GM12878 (cell line): Measurements from ENCODE around the gene TMEM33.

Experiments used
- BHLHE40 ChIP-seq, 2 experiments: fragments of 450-650 bp in 1 of 2; IDR thresholded peaks; 2 replicates each; pipeline ENCODE4 v1.6.1; 2011 to 2017; ENCODE audit warnings: low read depth in 2 of 2, borderline replicate concordance in 1 of 2, improper control_type of control experiment in 1 of 2, low read length in 1 of 2, mild to moderate bottlenecking in 1 of 2
- CBFB ChIP-seq: IDR thresholded peaks from 2 replicates; pipeline ENCODE4 v1.6.1; 2016; ENCODE audit warnings: antibody characterized with exemption, low read depth
- CTCF ChIP-seq, 3 experiments: IDR thresholded peaks in 2 of 3; conservative IDR thresholded peaks in 1 of 3; 2 replicates each; pipeline ENCODE4 v1.5.1; 2011; ENCODE audit warnings: low read depth in 3 of 3, low read length in 3 of 3, mild to moderate bottlenecking in 3 of 3, control low read depth in 2 of 3, moderate library complexity in 2 of 3, inconsistent platforms in 1 of 3, mixed read lengths in 1 of 3; ENCODE audit not compliant: control insufficient read depth in 2 of 3, insufficient read depth in 1 of 3; ENCODE audit errors: extremely low read depth in 1 of 3
- DPF2 ChIP-seq: fragments of 450-650 bp; IDR thresholded peaks from 2 replicates; pipeline ENCODE4 v1.6.1; 2017; ENCODE audit warnings: mild to moderate bottlenecking
- ESRRA ChIP-seq: IDR thresholded peaks from 2 replicates; pipeline ENCODE4 v1.6.1; 2012; ENCODE audit warnings: mild to moderate bottlenecking, low read length, improper control_type of control experiment
- KAT2A ChIP-seq: conservative IDR thresholded peaks from 2 replicates; pipeline ENCODE4 v1.6.1; 2011; ENCODE audit warnings: low read depth, low read length; ENCODE audit not compliant: control insufficient read depth
- SIN3A ChIP-seq: IDR thresholded peaks from 2 replicates; pipeline ENCODE4 v1.6.1; 2012; ENCODE audit warnings: low read depth, low read length, improper control_type of control experiment

DNA sequence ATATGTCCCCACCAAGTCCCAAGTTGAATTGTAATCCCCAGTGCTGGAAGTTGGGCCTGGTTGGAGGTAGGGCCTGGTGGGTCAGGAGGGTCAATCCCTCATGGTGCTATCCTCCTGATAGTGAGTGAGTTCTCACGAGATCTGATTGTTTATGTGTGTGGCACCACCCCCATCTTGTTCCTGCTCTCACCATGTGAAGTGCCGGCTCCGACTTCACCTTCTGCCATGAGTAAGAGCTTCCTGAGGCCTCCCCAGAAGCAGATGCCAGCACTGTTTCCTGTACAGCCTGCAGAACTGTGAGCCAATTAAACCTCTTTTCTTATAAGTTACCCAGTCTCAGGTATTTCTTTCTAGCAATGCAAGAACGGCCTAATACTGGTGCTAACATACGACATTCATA, 22.7 kb upstream of the TMEM33 start:
- TF ChIP-seq CBFB (no peak), CTCF (IDR thresholded peaks at IDR 0.05 in 2 of 3, conservative IDR thresholded peaks at IDR 0.05 in 1 of 3; ENCODE audit: control insufficient read depth in 2 of 3, extremely low read depth in 1 of 3, insufficient read depth in 1 of 3, low read depth in 3 of 3, low read length in 3 of 3) (no peak), BHLHE40 (IDR thresholded peaks at IDR 0.05; ENCODE audit: borderline replicate concordance in 1 of 2, low read depth in 2 of 2, low read length in 1 of 2) (no peak), KAT2A (no peak), DPF2 (no peak), SIN3A (no peak), ESRRA (no peak)
